PFSK-1 (cell line): ENCODE measurements around the gene LONP2.

Experiments used
- FOXP2 ChIP-seq: optimal IDR thresholded peaks from 2 replicates; pipeline ENCODE3; 2011; ENCODE audit warnings: borderline replicate concordance, control low read depth, inconsistent platforms; ENCODE audit not compliant: insufficient read depth; ENCODE audit errors: extremely low read length, extremely low read depth
- POLR2AphosphoS5 ChIP-seq: IDR thresholded peaks from 2 replicates; pipeline ENCODE4 v1.6.1; 2012; ENCODE audit warnings: low read depth, mild to moderate bottlenecking, control low read depth, low read length, moderate library complexity
- REST ChIP-seq, 2 experiments: IDR thresholded peaks; 2 replicates each; pipeline versions ENCODE4 v1.6.1 to v1.8.0; 2011 to 2012; ENCODE audit warnings: low read depth in 2 of 2, low read length in 2 of 2, control low read depth in 1 of 2, inconsistent platforms in 1 of 2, mild to moderate bottlenecking in 1 of 2, moderate library complexity in 1 of 2; ENCODE audit not compliant: insufficient read depth in 1 of 2
- SIN3A ChIP-seq: IDR thresholded peaks from 2 replicates; pipeline ENCODE4 v1.6.1; 2012; ENCODE audit warnings: mild to moderate bottlenecking, low read length, moderate library complexity, borderline replicate concordance; ENCODE audit not compliant: insufficient read depth
- TAF1 ChIP-seq: IDR thresholded peaks from 2 replicates; pipeline ENCODE4 v1.6.1; 2012; ENCODE audit warnings: low read length, control low read depth, borderline replicate concordance; ENCODE audit not compliant: insufficient read depth

DNA sequence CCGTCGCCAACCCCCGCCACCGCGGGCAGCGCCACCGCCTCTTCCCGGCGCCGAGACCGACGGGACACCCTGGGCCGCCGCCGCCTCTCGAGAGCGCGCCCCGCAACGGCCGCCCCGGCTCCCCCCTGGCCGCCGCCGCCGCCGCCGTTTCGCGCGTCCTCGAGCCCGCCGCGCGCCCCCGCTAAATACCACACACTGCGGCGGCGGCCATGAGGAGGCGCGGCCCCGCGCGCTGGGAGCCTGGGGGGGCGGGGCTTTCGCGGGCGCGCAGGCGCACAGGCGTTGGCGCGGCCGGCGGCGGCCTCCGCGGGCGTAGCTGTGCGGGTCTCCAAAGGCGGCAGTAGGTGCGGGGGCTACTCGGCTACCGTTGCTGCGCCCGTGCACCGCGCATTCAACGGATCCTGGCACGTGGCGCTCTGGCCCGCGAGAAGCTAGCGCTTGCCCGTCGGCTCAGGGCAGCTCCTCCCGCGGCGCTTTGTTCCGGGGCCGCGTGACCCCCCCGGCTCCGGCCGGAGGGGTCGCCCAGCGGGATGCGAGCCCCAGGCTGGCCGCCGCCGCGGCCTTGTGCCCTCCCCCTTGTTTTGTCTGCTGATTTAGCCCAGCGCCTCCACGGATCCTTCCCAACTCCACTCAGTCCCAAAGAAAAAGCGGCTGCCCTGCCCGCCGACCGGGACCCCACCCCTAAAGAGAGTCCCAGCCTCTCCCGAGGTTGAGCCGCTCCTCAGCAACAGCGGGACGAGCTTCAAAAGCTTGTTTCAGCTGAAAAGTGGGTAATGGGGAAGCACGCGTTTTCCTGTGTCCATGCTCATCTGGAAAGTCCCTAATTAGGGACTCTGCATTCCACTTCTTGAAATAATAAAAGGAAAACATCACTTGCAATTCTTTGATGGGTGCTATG is 141.4 kb downstream of the LONP2 start, which contains the start of gene SIAH1:
- TF ChIP-seq POLR2AphosphoS5 (peak; percentile 66; the same call in 1 of the 2 replicates), TAF1 (no peak), FOXP2 (no peak), REST (IDR thresholded peaks at IDR 0.05; ENCODE audit: insufficient read depth in 1 of 2, low read depth in 2 of 2, low read length in 2 of 2) (no peak), SIN3A (no peak)
